Spleen (tissue), 7 donors: ENCODE results near the gene GAGE10.

Source experiments
- CTCF ChIP-seq, 11 experiments: fragments of 200-600 bp in 7 of 11; fragments of 450-650 bp in 4 of 11; sonication (generic) in 4 of 11; IDR thresholded peaks in 8 of 11; conservative IDR thresholded peaks in 3 of 11; 1 replicate in 7 of 11; 2 replicates in 4 of 11; pipeline versions ENCODE4 v1.4.0 to v1.8.0; 2016 to 2021; ENCODE audit warnings: antibody characterized with exemption in 11 of 11, inconsistent platforms in 4 of 11, mild to moderate bottlenecking in 1 of 11
- POLR2A ChIP-seq, 3 donors: fragments of 450-650 bp; IDR thresholded peaks; one replicate each; pipeline ENCODE4 v1.5.1; 2017; ENCODE audit warnings: antibody characterized with exemption in 3 of 3, mild to moderate bottlenecking in 1 of 3
- POLR2AphosphoS5 ChIP-seq, 3 donors: sonication (generic); formaldehyde crosslinking; IDR thresholded peaks; one replicate each; pipeline ENCODE4 v1.5.1; 2017; ENCODE audit warnings: antibody characterized with exemption in 3 of 3
- donor health status: DM: no; HTN: no; CAD: no; lungs with moderate emphysema.
- donor health status: DM: no; HTN: no; CAD: no.
- donor health status: DM: no; HTN: no; CAD: no.

- TF ChIP-seq CTCF (IDR thresholded peaks at IDR 0.05 in 8 of 11, conservative IDR thresholded peaks at IDR 0.05 in 3 of 11): no peak
- no peak for TF ChIP-seq POLR2A (IDR thresholded peaks at IDR 0.05)
- TF ChIP-seq POLR2AphosphoS5 (IDR thresholded peaks at IDR 0.05): no peak
Measured at GRCh38 chrX:49309401-49309981, 6.0 kb downstream of the GAGE10 start.
